Left kidney (tissue), 2 donors: ENCODE measurements around the gene MRPL21. TPM values are rescaled to one million over a fixed set of nuclear protein-coding genes. Genes with fewer than 3 reads are reported as not detected.

Experiments used
- DNase-seq: peaks from one replicate; pipeline ENCODE4 v3.0.0-alpha.2; 2013
- polyA plus RNA-seq: library from polyadenylated mRNA; unstranded; fragments of 120-200 nt; gene quantifications from one replicate; pipeline ENCODE4 v1.2.1, GENCODE V29; 2013; ENCODE audit not compliant: insufficient read length

MRPL21 gene
- polyA plus RNA-seq, 1 donor, result 61.2 TPM

- DNase-seq, result no peak
These were observed 61.1 kb downstream of the MRPL21 start for GRCh38 chr11:68842427-68843051.

- DNase-seq, result no peak
These were observed 61.8 kb downstream of the MRPL21 start, which contains the start of gene CPT1A for GRCh38 chr11:68841718-68842426. CPT1A (minus strand) TSS chr11:68841916; CDS start chr11:68815474, 26,442 bp downstream.

Other genes with a start within 250 kb of the MRPL21 start
- gene GAL, start 219.3 kb downstream of the MRPL21 start, polyA plus RNA-seq, result 0.23 TPM
- gene TESMIN, start 152.3 kb downstream of the MRPL21 start, polyA plus RNA-seq, result 19.3 TPM
- 43.0 TPM for gene CPT1A, start 61.9 kb downstream of the MRPL21 start, polyA plus RNA-seq
- gene IGHMBP2, start 59 bp upstream of the MRPL21 start, polyA plus RNA-seq, result 20.6 TPM
- not detected for gene MRGPRD, start 77.2 kb upstream of the MRPL21 start, polyA plus RNA-seq
- 18.9 TPM for gene MRGPRF, start 109.4 kb upstream of the MRPL21 start, polyA plus RNA-seq
- 17.3 TPM for gene TPCN2, start 145.1 kb upstream of the MRPL21 start, polyA plus RNA-seq